PC-9 (cell line): ENCODE measurements around the gene OR4C6.

Experiments
- EZH2 ChIP-seq: fragments of 200-600 bp; sonication (generic); IDR thresholded peaks from 2 replicates; pipeline ENCODE4 v1.8.0; 2017; ENCODE audit warnings: antibody characterized with exemption, low read depth
- TF ChIP-seq, protein P1 (sequence below): fragments of 200-600 bp; sonication (generic); conservative IDR thresholded peaks from 2 replicates; pipeline ENCODE4 v1.6.1; 2017; ENCODE audit warnings: mixed run types, antibody characterized with exemption, mild to moderate bottlenecking, moderate library complexity

DNA sequence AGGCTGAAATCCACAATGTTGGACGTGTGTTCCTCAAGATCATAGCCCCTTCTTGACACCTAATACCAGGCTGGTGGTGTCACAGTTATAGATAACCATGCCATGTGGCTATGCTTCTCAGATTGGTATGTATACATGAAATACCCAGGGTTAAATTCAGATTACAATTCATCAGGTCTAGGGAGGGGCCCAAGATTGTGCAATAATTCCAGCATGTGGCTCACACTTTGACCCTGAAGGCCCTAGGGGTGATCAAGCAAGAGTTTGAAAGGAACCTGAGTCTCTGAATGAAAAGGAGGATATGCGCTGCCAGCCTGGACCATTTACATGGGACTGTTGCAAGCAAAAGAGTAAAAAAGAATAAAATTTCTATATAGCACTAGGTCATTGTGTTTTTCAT, 7.4 kb downstream of the OR4C6 start:
- TF ChIP-seq, protein P1, sequence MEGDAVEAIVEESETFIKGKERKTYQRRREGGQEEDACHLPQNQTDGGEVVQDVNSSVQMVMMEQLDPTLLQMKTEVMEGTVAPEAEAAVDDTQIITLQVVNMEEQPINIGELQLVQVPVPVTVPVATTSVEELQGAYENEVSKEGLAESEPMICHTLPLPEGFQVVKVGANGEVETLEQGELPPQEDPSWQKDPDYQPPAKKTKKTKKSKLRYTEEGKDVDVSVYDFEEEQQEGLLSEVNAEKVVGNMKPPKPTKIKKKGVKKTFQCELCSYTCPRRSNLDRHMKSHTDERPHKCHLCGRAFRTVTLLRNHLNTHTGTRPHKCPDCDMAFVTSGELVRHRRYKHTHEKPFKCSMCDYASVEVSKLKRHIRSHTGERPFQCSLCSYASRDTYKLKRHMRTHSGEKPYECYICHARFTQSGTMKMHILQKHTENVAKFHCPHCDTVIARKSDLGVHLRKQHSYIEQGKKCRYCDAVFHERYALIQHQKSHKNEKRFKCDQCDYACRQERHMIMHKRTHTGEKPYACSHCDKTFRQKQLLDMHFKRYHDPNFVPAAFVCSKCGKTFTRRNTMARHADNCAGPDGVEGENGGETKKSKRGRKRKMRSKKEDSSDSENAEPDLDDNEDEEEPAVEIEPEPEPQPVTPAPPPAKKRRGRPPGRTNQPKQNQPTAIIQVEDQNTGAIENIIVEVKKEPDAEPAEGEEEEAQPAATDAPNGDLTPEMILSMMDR = no peak
- no peak for TF ChIP-seq EZH2
